ENCODE data around the gene DNAH9.

DNAH9 gene

GRCh38 chr17:11610999-11611566 lies 12.8 kb downstream of the DNAH9 start:
- DNase-seq: no peak

GRCh38 chr17:11612956-11613355 lies 14.7 kb downstream of the DNAH9 start:
- no peak for DNase-seq

GRCh38 chr17:11618861-11619566 lies 20.7 kb downstream of the DNAH9 start:
- DNase-seq: no peak

- DNase-seq: no peak
Measured at GRCh38 chr17:11622492-11622891, 24.2 kb downstream of the DNAH9 start.

GRCh38 chr17:11624976-11625375 lies 26.7 kb downstream of the DNAH9 start:
- DNase-seq: no peak

- DNase-seq: no peak
Measured at GRCh38 chr17:11625878-11626277, 27.6 kb downstream of the DNAH9 start.

GRCh38 chr17:11627301-11627940 lies 29.2 kb downstream of the DNAH9 start:
- no peak for DNase-seq

GRCh38 chr17:11628374-11628773 lies 30.1 kb downstream of the DNAH9 start:
- DNase-seq: no peak

- DNase-seq: no peak
Measured at GRCh38 chr17:11628831-11629230, 30.6 kb downstream of the DNAH9 start.

- no peak for DNase-seq
Measured at GRCh38 chr17:11636771-11637170, 38.5 kb downstream of the DNAH9 start.

GRCh38 chr17:11637796-11638195 lies 39.5 kb downstream of the DNAH9 start:
- no peak for DNase-seq

- no peak for DNase-seq
Measured at GRCh38 chr17:11638700-11639265, 40.5 kb downstream of the DNAH9 start.

- no peak for DNase-seq
Measured at GRCh38 chr17:11639736-11640462, 41.6 kb downstream of the DNAH9 start.

- no peak for DNase-seq
Measured at GRCh38 chr17:11640463-11640814, 42.2 kb downstream of the DNAH9 start.

GRCh38 chr17:11641521-11642275 lies 43.4 kb downstream of the DNAH9 start:
- no peak for DNase-seq

GRCh38 chr17:11642655-11643054 lies 44.4 kb downstream of the DNAH9 start:
- no peak for DNase-seq

GRCh38 chr17:11643851-11644250 lies 45.6 kb downstream of the DNAH9 start:
- no peak for DNase-seq

- peak; percentile 59 for DNase-seq
Measured at GRCh38 chr17:11644265-11645212, 46.3 kb downstream of the DNAH9 start.

- no peak for DNase-seq
Measured at GRCh38 chr17:11645426-11645825, 47.2 kb downstream of the DNAH9 start.

- DNase-seq: no peak
Measured at GRCh38 chr17:11651089-11651488, 52.8 kb downstream of the DNAH9 start.

- DNase-seq: no peak
Measured at GRCh38 chr17:11668618-11669017, 70.3 kb downstream of the DNAH9 start.

Measured in fibroblast of skin of abdomen (primary cell).